ENCODE results near the gene PKNOX2.

PKNOX2 gene

DNA sequence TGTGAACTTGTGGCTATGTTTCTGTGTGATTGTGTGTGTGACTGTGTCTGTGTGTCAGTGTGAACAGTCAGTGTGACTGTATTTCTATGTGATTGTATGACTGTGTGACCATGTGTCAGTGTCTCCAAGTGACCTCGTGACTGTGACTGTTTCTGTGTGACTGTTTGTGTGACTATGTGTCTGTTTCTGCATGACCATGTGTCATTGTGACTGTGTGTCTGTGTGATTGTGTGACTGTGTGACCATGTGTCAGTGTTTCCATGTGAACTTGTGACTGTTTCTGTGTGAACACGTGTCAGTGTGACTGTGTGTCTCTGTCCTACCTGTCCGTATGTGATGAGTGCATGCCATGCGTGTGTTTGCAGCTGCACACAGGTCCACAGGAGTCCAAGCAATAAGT is 8.8 kb upstream of the PKNOX2 start:
- no peak for FAIRE-seq

DNA sequence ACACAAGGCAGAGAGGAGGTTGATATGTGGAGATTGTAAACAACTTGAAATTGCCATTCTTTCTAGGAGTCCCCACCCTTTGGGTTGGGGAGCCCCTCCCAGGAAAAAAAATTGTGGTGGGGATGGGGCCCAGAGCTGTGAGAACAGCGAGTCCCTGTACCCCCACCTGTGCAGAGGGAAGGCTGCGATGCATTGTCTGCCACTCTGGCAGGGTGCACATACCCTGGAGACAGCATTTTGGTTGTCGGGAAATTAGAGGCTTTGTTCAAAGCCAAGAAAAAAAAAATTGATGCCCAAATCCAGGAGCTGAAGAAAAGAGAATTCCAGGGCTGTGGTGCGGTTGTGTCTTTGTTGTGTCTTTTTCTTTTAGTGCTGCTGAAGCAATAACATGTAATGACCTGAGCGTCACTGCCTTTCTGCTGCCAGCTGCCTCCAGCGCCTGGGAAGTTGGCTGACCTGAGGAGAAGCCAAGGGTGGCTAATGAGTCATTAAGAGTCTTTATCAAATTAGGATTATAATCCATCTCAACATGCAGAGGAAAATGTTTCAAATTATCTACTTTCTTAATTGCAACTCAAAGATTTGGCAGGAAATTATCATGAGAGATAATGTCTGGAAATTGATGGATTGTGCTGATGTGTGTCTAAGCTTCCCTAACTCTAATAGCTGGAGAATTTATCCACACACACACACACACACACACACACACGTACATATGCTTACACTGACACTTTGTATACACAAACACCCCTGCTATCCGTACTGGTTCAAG is 8.0 kb upstream of the PKNOX2 start:
- no peak for FAIRE-seq

DNA sequence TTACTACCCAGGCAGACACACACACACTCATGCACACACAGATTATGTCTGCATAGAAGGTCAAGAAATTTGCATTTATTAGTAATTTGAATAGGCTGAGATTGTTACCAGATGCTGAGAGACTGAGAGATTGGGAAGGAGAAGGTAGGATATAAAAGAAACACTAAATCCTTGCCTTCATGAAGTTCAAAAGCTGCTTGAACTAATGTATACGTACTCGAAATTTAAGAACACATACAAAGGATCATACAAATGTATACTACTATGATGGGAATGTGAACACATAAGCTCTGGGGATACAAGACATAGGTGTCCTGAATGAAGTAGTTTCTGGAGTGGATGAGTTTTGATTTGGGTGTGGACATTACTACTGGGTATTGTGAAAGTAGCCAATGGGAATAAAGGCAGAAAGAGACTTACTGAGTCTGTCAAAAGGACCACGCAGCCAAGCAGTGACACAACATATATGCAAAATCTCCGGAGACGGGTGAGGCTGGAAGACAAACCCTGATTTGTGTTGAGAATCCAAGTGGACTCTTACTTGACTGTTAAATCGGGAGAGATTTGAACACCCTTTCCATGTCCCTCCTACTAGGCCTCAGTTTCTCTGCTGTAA is 7.3 kb upstream of the PKNOX2 start:
- FAIRE-seq, result no peak

DNA sequence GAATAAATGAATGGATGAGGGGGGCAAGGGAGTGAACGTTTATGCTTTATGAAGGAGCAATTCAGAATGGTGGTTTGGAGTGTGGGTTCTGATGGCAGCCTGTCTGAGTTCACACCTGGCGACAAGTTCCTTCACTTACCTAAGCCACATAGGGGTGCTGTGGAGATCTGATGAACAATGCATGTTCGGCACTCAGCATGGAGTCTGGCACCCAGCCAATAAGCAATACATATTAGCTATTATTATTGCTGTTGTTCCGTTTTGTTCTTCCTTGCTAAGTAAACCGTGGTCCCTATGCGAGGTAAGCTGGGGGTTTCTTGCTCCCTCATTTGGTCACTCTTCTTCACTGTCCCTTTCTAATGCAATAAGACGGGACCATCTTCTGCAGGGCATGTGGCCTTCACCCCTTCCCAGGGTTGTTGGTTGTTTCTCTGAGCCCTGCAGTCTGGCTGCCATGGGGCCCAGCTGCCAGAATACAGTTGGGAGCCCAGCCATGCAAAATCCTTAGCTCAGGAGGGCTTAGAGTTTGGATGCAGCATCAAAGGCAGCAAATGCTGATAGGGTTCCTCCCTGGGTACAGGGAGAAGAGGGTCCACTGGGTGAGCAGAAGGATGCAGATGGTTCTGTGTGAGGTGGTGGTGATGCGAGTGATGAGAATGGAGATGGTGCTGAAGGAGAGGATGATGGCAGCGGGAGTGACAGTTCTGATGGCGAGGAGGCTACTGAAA is 6.4 kb upstream of the PKNOX2 start:
- no peak for FAIRE-seq

DNA sequence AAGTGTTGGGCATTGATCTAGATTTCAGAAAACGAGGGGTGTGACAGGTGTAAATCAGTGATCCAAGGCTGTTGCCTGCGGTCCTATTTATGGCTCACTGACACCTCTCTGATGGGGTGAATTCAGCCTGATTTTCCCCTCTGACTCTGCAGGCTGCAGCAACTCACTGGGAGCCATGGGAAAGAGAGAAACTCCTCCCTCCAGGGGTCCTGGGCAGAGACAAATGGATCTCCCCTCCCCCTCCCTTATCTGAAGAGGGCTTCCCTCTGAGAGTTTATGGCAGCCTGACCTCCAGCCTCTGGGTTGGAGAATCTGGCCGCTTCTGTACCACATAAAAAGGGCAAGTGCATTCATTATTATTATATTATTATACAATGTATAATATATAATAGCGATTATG is 1.8 kb upstream of the PKNOX2 start:
- FAIRE-seq, result no peak

DNA sequence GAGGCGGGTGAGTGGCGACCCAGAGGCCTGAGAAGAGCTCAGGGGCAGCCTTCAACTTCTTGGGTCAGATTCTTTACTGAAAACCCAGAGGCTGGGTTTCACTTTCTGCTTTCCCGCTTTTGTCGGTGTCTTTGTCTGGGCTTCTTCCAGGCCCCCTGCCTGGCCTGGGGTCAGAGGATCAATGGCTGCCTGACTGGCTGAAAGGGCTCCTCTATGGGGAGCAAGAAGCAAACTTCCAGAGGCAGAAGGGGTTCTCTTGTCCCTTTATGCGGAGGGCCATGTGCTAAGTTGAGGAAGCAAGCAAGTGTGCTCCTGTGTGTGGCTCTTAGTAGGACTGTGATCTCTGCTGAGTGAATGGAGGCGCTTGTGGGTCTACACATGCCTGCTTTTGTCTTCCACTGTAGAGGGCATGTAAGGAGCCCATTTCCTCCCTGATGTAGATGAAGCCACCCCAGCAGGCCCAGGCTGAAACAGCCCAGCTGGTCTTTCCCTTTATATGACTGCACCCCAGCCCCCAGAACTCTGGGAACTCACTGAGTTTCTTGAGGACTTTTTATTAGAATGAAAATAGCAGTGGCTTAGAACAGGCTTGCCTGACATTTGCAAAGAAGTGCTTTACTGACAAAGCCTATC is 1.0 kb upstream of the PKNOX2 start:
- no peak for FAIRE-seq

DNA sequence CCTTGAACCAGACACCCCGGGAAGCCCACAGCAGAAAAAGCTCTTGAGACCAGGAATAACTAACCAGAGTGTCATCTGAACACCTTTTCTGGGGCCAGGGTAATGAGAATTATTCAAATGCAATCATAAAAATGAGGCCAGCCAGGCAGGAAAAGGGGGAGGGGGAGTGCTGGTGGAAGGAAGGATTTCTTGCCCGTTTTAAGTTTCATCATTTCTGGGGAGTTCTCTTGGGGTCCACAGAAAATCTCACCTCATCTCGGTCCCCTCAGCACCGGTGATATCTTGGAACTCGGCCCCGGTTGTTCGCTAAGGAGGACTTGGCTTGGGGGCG is 495 bp upstream of the PKNOX2 start:
- FAIRE-seq, result no peak

DNA sequence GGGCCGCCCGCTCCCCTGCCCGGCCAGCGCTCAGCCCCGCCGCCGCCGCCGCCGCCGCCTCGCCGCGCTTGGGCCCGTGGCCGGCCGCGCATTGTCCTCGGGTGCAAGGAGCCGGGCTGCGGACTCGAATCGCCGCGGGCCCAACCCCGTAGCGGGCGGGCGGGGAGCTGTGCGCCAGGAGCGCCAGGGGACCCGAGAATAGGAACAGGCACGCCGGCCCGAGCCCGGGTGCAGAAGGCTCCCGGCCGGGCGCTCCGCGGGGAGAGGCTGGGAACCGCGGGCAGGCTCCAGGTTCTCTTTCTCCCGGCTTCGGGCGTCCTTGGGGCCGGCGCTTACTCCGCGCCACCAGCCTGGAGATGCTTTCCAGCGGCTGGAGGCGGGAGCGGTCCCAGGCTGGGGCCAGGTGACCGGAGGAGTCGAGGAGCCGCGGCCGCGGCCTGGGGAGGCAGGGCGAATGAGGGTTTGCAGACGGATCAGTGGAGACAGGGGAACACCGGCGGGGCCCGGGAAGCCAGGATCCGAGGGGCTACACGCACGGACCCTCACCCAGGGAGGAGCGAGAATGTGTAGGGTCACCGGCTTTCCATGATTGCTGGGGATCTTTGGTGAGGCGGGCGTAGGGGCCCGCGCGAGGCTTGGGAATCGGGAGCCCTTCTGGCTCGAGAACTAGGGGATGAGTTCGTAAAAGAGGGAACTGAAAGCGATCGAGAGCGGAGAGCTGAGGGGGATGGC is 726 bp downstream of the PKNOX2 start:
- no peak for FAIRE-seq

DNA sequence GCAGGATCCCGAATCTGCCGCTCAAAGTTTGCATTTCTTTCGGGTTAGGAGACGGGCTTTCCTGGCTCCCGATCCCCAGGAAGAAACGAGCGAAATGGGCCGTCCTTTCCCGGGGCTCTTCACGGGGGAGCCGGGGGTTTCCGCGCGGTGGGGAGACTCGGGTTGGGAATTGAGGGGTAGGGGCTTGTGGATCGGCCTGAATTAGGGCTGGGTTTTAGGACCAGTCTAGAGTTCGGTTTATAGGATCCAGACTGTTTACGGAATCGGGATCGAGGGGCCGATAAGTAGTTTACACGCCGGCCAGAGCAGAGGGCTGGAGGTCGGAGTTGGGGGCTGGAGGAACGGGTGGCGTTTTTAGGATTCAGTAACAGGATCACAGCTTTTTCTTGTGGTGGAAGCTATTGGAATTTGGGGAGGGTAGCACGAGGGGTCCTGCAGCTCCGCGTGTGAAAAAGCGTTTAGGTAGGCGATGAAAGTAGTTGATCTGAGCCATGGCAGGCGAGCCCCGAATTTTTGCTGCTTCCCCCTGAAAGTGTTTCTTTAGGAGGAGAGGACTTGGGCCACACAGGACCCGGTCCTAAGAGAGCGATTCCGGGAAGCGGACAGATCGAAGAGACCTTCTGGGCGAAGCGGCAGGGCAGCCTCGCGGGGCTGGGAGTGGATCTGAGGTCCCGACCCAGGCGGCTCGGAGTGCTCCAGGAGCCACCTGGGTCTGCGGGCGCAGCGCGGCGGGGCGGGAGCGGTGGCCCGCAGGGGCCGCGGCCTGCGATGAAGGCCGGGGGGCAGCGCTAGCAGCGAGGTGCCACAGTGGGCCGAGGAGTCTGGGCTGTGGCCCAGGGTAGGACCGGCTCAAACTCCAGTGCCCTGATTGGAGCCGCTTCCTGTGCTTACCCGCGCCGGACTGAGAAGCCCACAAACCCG is 1.6 kb downstream of the PKNOX2 start:
- FAIRE-seq, result no peak

DNA sequence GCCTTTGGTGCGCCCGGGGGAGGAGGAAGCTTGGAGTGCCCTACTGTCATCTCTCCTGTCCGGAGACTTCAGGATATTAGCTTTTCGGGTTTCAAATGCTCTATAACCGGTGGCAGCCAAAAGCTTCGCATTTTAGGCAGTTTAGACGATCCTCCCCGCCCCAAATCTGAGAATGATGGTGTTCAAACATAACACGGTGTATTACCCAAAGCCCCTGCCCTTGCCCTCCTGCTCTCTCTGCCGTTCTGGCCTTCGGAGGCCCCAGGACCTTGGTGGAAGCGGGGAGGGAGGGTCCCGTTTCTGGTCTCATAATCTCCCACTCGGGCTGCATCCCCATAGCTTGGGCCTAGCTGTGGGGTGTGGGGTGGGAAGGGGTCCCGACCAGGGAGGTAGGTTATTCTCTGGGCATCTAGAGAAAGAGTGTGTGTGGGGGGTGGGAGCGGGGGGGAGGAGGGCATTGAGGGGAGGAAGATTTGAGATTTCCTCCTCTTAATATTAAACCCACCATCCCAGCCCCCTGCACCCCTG is 2.3 kb downstream of the PKNOX2 start:
- no peak for FAIRE-seq

DNA sequence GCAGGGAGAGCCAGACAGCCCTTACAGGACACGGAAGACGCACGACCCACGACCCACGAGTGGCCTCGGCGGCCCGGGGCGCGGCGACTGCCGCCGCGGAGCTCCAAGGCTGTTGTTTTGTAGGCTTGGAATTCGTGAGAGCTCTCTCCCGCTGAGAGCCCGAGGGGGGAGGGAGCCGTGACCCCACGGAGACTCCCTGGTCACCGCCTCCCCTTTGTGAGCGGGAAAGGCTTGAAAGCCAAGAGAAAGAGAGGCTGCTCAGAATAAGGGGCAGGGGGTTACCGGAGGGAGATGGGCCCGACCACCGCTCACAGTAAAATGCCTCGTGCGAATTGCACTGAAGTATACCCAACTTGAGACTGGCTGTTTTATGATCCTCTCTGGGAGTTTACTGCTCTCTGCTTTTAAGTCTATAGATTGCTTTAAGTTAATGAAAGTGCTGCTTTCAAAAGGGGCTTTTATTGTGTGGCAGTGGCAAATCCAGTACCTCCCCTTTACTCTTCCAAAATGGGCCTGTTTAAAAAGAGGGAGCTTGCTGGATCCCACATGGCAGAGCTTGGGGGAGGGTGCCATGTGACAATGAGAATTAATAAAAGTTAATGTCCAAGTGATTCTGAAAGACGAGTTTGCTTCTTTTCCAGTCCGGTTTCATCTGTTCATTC is 2.9 kb downstream of the PKNOX2 start:
- no peak for FAIRE-seq

DNA sequence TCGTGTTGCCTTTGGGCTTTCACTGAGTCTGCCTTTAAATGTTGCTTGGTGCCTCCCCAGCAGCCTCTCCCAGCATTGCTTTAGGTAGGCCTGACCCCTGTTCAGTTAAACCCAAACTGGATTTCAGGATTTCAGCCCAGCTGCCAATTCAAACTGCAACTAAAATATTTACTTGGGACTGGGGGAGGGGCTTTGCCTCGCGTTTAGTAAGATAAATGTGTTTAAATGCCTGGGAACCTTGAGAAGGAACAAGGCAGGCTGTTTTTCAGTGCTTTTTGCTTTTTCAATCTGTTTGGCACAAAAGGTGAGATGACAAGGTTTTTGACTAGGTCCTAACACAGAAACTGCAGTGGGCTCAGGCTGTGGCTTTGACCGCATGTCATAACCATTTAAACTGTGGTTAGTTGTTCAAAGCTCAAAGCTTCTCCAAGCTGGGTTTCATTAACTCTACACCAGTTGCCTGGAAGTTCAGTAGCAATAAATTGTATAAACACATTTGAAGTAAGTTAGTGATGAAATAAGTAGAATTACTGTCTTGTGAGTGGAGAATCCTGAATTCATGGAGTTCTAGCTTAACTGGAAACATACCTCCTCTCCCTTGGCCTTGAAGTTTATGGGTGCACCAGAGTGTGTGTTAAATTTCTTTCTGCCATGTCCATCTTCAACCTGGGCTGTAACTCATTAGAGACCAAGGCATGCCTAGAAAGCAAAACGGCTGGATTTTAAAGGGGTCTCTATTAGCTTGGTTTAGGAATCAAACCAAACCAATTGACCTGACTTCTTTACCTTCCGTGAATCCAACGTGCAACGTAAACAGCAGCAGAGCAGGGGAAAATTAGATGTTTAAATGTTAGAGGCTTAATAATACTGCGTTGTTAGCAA is 3.6 kb downstream of the PKNOX2 start:
- FAIRE-seq, result no peak

DNA sequence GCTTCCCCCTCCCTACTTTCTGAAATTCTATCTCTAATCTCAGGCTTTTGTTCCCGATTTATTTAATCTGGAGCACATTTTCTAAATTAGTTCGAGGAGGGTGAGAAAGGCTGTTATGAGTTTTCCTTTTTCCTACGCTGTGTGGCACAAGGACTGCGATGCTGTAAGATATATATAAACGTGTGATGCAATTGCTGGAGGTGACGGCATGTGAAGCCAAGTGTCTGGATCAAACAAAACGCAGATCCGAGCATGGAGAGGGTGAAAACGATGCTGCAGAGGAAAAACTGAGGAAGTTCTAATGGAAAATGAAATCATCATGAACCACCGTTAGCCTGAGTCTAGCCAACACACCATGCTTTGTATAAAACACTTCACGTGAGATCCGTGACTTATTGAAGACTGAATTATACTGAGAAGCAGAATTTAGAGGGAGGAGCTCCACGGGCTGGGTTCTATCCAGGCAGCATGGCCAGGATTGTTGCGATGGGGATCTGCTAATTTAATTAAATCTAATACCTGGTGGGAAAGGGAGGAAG is 4.4 kb downstream of the PKNOX2 start:
- no peak for FAIRE-seq

DNA sequence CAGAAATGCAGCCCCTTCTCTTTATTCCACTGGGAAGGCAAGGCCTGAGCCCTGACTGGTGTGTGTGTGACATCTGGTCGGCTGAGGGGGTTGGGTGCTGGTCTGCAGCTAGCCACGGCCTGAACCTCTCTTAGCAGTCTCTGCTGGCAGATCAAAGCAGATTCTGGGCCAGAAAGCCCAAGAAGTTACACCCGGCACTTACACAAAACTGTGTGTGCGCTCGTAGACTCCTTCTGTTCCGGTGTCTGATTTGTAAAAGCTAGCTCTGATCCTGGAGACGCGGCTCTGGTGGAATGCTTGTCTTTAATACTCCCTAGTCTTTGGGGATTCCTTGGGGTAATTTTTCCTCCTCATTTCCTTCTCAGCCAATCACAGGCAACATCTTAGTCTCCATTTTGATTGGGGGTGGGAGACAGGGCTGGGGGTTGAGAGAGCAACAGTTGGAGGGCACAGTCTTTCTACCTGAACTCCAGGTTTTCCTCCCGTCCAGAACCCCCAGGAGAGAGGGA is 5.5 kb downstream of the PKNOX2 start:
- FAIRE-seq, result no peak

DNA sequence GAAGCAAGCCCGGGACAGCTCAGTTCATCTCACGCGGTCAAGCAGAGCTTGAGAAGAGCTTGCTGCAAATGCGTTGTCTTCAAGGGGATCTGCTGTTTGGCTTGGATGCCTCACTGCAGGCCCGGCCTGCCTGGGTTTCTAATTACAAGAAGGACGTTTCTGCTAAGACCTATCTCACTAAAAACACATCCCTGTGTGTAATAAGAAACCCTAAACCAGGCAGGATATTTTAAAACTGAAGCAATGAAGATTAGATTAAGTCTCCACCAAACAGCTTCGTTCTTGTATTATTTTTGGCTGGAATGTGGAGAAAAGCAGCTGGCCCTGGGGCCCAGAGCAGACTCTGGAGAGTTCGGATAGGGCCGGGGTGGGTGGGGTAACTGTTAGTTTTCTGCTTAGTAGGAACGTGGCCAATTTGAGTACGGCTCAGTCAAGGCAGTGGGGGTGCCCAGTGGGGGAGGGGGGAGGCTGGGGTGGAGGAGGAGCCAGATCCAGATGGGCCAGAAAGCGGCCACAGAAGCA is 6.0 kb downstream of the PKNOX2 start:
- no peak for FAIRE-seq

DNA sequence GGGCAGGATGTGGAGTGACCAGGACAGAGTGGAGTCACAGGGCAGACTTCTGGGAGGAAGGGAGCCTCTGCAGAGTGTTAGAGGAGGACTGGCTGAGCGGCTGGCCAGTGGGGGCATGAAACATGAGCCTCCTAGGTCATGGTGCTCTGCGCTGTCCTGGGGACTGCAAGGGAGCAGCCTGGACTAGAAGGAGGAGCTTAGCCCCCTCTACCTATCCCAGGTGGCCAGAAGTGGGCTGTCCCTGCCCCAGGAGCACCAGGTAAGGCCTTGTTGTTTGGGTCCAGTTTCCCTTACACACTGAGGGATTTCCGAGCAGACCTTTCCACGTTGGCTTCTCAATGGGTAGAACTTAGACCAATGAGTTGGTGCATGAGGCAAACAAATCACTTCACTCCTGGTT is 7.4 kb downstream of the PKNOX2 start:
- no peak for FAIRE-seq

DNA sequence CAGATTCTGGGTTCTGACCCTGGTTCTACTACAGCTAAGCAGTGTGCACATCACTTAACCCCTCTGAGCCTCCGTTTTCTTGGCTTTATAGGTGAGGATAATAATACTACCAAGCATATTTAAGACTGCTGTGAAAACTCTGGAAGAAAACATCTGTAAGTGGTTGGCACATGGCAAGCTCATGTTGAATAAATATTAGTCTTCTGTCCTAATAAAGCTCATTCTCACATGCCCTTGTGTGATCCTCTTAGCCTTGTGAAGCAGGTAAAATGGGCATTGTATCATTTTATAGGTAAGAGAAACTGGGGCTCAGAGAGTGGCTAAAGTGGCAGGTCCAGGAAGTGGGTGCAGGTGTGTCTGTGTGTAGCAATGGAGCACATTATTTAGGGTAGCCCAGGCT is 8.5 kb downstream of the PKNOX2 start:
- no peak for FAIRE-seq

DNA sequence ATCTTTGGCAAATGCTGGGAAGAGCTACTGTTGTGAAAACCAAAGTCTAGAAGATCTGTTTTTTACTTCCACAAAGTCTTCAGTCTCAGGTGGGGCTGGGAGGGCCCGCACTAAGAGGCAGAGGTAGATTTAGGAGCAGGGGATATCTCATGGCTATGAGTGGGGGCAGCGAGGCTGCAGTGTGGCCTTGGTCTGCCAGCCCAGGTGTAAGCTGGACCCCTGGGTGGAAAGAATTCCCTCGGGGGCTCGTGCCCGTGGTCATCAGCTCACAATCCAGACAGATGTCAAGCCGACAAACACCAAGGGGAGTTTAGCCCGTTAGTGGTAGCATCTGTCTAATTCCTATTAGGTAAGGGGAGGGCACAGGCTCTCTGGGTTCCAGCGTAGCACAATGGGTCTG is 9.0 kb downstream of the PKNOX2 start:
- no peak for FAIRE-seq

DNA sequence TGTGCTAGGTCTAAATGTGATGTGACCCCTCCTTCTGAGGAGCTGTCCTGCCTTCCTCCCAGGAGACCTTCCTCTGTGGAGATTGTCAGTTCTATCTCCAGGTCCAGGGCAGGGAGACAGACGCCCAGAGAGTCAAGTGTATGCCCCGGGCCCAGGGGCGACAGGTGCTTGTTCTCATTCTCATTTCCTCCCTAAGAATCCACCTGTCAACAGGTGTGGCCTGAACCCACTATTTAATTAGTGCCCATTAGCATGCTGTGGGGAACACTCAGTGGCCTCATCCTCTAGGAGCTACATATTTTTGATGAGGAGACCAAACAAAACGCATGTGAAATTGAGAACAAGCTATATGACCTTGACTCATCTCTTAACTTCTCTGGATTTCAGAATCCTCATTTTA is 9.5 kb downstream of the PKNOX2 start:
- FAIRE-seq, result no peak
